ENCODE measurements around the gene NOS1.

NOS1 gene

GRCh38 chr12:117404203-117404853, 42.9 kb upstream of the NOS1 start:
- no peak overlapping the region for H3K4ac ChIP-seq (ENCODE audit: low read depth in 1 of 2, low read length in 2 of 2)
- H3K79me1 ChIP-seq (replicated peaks; ENCODE audit: low read length, poor library complexity, severe bottlenecking) = no peaks in the 10 kb centered on the region
- no peak overlapping the region for H3K4me2 ChIP-seq (ENCODE audit: low read length, poor library complexity, severe bottlenecking)
- H3K27ac ChIP-seq (ENCODE audit: low read length, poor library complexity, severe bottlenecking) = no peak overlapping the region
- H2BK12ac ChIP-seq (ENCODE audit: low read length in 2 of 2) = no peak overlapping the region
- H3K9ac ChIP-seq (ENCODE audit: low read length) = no peak overlapping the region
- H3K9me3 ChIP-seq (ENCODE audit: control insufficient read depth, low read length) = peaks cover 14% of the 10 kb centered on the region
- H2AFZ ChIP-seq (ENCODE audit: low read depth, low read length) = no peak overlapping the region
- H3K18ac ChIP-seq (ENCODE audit: low read depth in 1 of 2, low read length in 2 of 2) = no peak overlapping the region
- peaks cover 6% of the 10 kb centered on the region for H3K4me1 ChIP-seq (ENCODE audit: control insufficient read depth, insufficient read depth, low read depth, low read length)
- no peak overlapping the region for H2BK120ac ChIP-seq (ENCODE audit: low read depth, low read length)
- no peak overlapping the region for H2BK5ac ChIP-seq (ENCODE audit: low read depth, low read length, poor library complexity, severe bottlenecking)
- H2AK5ac ChIP-seq (ENCODE audit: low read length, severe bottlenecking) = no peak overlapping the region
- no peak overlapping the region for H4K91ac ChIP-seq (ENCODE audit: low read length)
- H2BK15ac ChIP-seq (ENCODE audit: low read depth, poor library complexity, severe bottlenecking) = no peak overlapping the region
- no peak overlapping the region for H3K23ac ChIP-seq (ENCODE audit: low read length in 2 of 2)
- DNase-seq = no peak
- H3K4me3 ChIP-seq (ENCODE audit: insufficient read depth in 1 of 2, low read depth in 1 of 2, low read length in 2 of 2) = no peak overlapping the region
- H4K8ac ChIP-seq (ENCODE audit: low read length) = no peak overlapping the region
- H3K27me3 ChIP-seq (ENCODE audit: control insufficient read depth in 1 of 2, insufficient read depth in 1 of 2, low read length in 2 of 2) = peaks cover 3 to 19% of the 10 kb centered on the region in 2 experiments
- H3K14ac ChIP-seq (ENCODE audit: low read length in 2 of 2) = no peak overlapping the region
- H3K36me3 ChIP-seq (ENCODE audit: control insufficient read depth in 1 of 2, insufficient read depth in 2 of 2, low read depth in 1 of 2, low read length in 2 of 2) = no peaks in the 10 kb centered on the region
- 71% methylated on average over 4 of the region's 4 CpGs for WGBS

GRCh38 chr12:117403586-117404139, 42.2 kb upstream of the NOS1 start:
- no peak overlapping the region for H3K18ac ChIP-seq (ENCODE audit: low read depth in 1 of 2, low read length in 2 of 2)
- H2BK120ac ChIP-seq (ENCODE audit: low read depth, low read length) = no peak overlapping the region
- H3K4ac ChIP-seq (ENCODE audit: low read depth in 1 of 2, low read length in 2 of 2) = no peak overlapping the region
- H2BK15ac ChIP-seq (ENCODE audit: low read depth, poor library complexity, severe bottlenecking) = no peak overlapping the region
- H2BK5ac ChIP-seq (ENCODE audit: low read depth, low read length, poor library complexity, severe bottlenecking) = no peak overlapping the region
- no peak overlapping the region for H3K9ac ChIP-seq (ENCODE audit: low read length)
- no peak overlapping the region for H2AFZ ChIP-seq (ENCODE audit: low read depth, low read length)
- DNase-seq = no peak
- no peak overlapping the region for H2BK12ac ChIP-seq (ENCODE audit: low read length in 2 of 2)
- H4K91ac ChIP-seq (ENCODE audit: low read length) = no peak overlapping the region
- H3K4me2 ChIP-seq (ENCODE audit: low read length, poor library complexity, severe bottlenecking) = no peak overlapping the region
- no peak overlapping the region for H3K14ac ChIP-seq (ENCODE audit: low read length in 2 of 2)
- peaks cover 14% of the 10 kb centered on the region for H3K9me3 ChIP-seq (ENCODE audit: control insufficient read depth, low read length)
- peaks cover 6% of the 10 kb centered on the region for H3K4me1 ChIP-seq (ENCODE audit: control insufficient read depth, insufficient read depth, low read depth, low read length)
- H4K8ac ChIP-seq (ENCODE audit: low read length) = no peak overlapping the region
- no peak overlapping the region for H3K4me3 ChIP-seq (ENCODE audit: insufficient read depth in 1 of 2, low read depth in 1 of 2, low read length in 2 of 2)
- H3K27ac ChIP-seq (ENCODE audit: low read length, poor library complexity, severe bottlenecking) = no peak overlapping the region
- H3K36me3 ChIP-seq (ENCODE audit: control insufficient read depth in 1 of 2, insufficient read depth in 2 of 2, low read depth in 1 of 2, low read length in 2 of 2) = no peaks in the 10 kb centered on the region
- no peaks in the 10 kb centered on the region for H3K79me1 ChIP-seq (replicated peaks; ENCODE audit: low read length, poor library complexity, severe bottlenecking)
- no peak overlapping the region for H3K23ac ChIP-seq (ENCODE audit: low read length in 2 of 2)
- peaks cover 3 to 19% of the 10 kb centered on the region in 2 experiments for H3K27me3 ChIP-seq (ENCODE audit: control insufficient read depth in 1 of 2, insufficient read depth in 1 of 2, low read length in 2 of 2)
- 77% methylated on average over 3 of the region's 3 CpGs for WGBS
- no peak overlapping the region for H2AK5ac ChIP-seq (ENCODE audit: low read length, severe bottlenecking)

GRCh38 chr12:117402363-117402762, 40.9 kb upstream of the NOS1 start:
- Histone ChIP-seq H4K91ac (ENCODE audit: low read length) (no peak overlapping the region), H2BK15ac (ENCODE audit: low read depth, poor library complexity, severe bottlenecking) (no peak overlapping the region), H3K14ac (ENCODE audit: low read length in 2 of 2) (no peak overlapping the region), H3K23ac (ENCODE audit: low read length in 2 of 2) (no peak overlapping the region), H2AK5ac (ENCODE audit: low read length, severe bottlenecking) (no peak overlapping the region), H3K79me1 (replicated peaks; ENCODE audit: low read length, poor library complexity, severe bottlenecking) (no peaks in the 10 kb centered on the region), H3K4me2 (ENCODE audit: low read length, poor library complexity, severe bottlenecking) (no peak overlapping the region), H3K27me3 (ENCODE audit: control insufficient read depth in 1 of 2, insufficient read depth in 1 of 2, low read length in 2 of 2) (peaks cover 3 to 16% of the 10 kb centered on the region in 2 experiments), H3K9ac (ENCODE audit: low read length) (no peak overlapping the region), H2BK120ac (ENCODE audit: low read depth, low read length) (no peak overlapping the region), H3K4me3 (ENCODE audit: insufficient read depth in 1 of 2, low read depth in 1 of 2, low read length in 2 of 2) (no peak overlapping the region), H3K9me3 (ENCODE audit: control insufficient read depth, low read length) (peaks cover 14% of the 10 kb centered on the region), H2AFZ (ENCODE audit: low read depth, low read length) (no peak overlapping the region), H2BK5ac (ENCODE audit: low read depth, low read length, poor library complexity, severe bottlenecking) (no peak overlapping the region), H3K18ac (ENCODE audit: low read depth in 1 of 2, low read length in 2 of 2) (no peak overlapping the region), H3K27ac (ENCODE audit: low read length, poor library complexity, severe bottlenecking) (no peak overlapping the region), H3K4ac (ENCODE audit: low read depth in 1 of 2, low read length in 2 of 2) (no peak overlapping the region), H4K8ac (ENCODE audit: low read length) (no peak overlapping the region), H2BK12ac (ENCODE audit: low read length in 2 of 2) (no peak overlapping the region), H3K4me1 (ENCODE audit: control insufficient read depth, insufficient read depth, low read depth, low read length) (no peaks in the 10 kb centered on the region), H3K36me3 (ENCODE audit: control insufficient read depth in 1 of 2, insufficient read depth in 2 of 2, low read depth in 1 of 2, low read length in 2 of 2) (no peaks in the 10 kb centered on the region)
- no peak for DNase-seq
- WGBS = 64% methylated on average over 4 of the region's 4 CpGs

- Histone ChIP-seq H3K14ac (ENCODE audit: low read length in 2 of 2) (no peak overlapping the region), H2BK5ac (ENCODE audit: low read depth, low read length, poor library complexity, severe bottlenecking) (no peak overlapping the region), H3K23ac (ENCODE audit: low read length in 2 of 2) (no peak overlapping the region), H3K4me2 (ENCODE audit: low read length, poor library complexity, severe bottlenecking) (no peak overlapping the region), H2BK15ac (ENCODE audit: low read depth, poor library complexity, severe bottlenecking) (no peak overlapping the region), H3K4me1 (ENCODE audit: control insufficient read depth, insufficient read depth, low read depth, low read length) (peaks cover 2% of the 10 kb centered on the region), H3K9me3 (ENCODE audit: control insufficient read depth, low read length) (peaks cover 17% of the 10 kb centered on the region), H4K8ac (ENCODE audit: low read length) (no peak overlapping the region), H3K4ac (ENCODE audit: low read depth in 1 of 2, low read length in 2 of 2) (no peak overlapping the region), H3K27ac (ENCODE audit: low read length, poor library complexity, severe bottlenecking) (no peak overlapping the region), H3K4me3 (ENCODE audit: insufficient read depth in 1 of 2, low read depth in 1 of 2, low read length in 2 of 2) (no peak overlapping the region), H3K18ac (ENCODE audit: low read depth in 1 of 2, low read length in 2 of 2) (no peak overlapping the region), H3K79me1 (replicated peaks; ENCODE audit: low read length, poor library complexity, severe bottlenecking) (no peaks in the 10 kb centered on the region), H3K27me3 (ENCODE audit: control insufficient read depth in 1 of 2, insufficient read depth in 1 of 2, low read length in 2 of 2) (peaks cover 0 to 13% of the 10 kb centered on the region in 2 experiments), H2AFZ (ENCODE audit: low read depth, low read length) (no peak overlapping the region), H3K36me3 (ENCODE audit: control insufficient read depth in 1 of 2, insufficient read depth in 2 of 2, low read depth in 1 of 2, low read length in 2 of 2) (no peaks in the 10 kb centered on the region), H3K9ac (ENCODE audit: low read length) (no peak overlapping the region), H2AK5ac (ENCODE audit: low read length, severe bottlenecking) (no peak overlapping the region), H2BK12ac (ENCODE audit: low read length in 2 of 2) (no peak overlapping the region), H4K91ac (ENCODE audit: low read length) (no peak overlapping the region), H2BK120ac (ENCODE audit: low read depth, low read length) (no peak overlapping the region)
- WGBS = 53% methylated on average over 2 of the region's 2 CpGs
- DNase-seq = no peak
Observed at GRCh38 chr12:117400912-117401311, 39.5 kb upstream of the NOS1 start.
